ENCODE measurements around the gene DOCK2.
"Not testable (repeated sequence)": the region's sequence is repeated elsewhere in the genome, so short reads cannot be mapped to it uniquely, and the experiment has no call there.

Gene DOCK2

GRCh38 chr5:169808118-169808581, 171.1 kb downstream of the DOCK2 start:
- Histone ChIP-seq H3K4me3 (ENCODE audit: low read depth in 1 of 2, low read length in 1 of 2) (no peak overlapping the region), H3K9me3 (no peaks in the 10 kb centered on the region), H3K4me1 (ENCODE audit: control insufficient read depth in 1 of 2, insufficient read depth in 1 of 2, low read depth in 1 of 2, low read length in 1 of 2) (peaks cover 19 to 21% of the 10 kb centered on the region in 2 experiments), H3K27me3 (no peaks in the 10 kb centered on the region), H3K27ac (peak overlapping the region; percentile 61), H3K36me3 (peaks cover 71% of the 10 kb centered on the region)
- TF ChIP-seq CTCF (IDR thresholded peaks at IDR 0.05): no peak

- not testable (repeated sequence) for H3K9me3 ChIP-seq
- H3K36me3 ChIP-seq: peaks cover 71% of the 10 kb centered on the region
These were observed 171.8 kb downstream of the DOCK2 start for GRCh38 chr5:169808880-169809279.

GRCh38 chr5:169809281-169809680, 172.2 kb downstream of the DOCK2 start:
- no peak overlapping the region for H3K4me3 ChIP-seq (ENCODE audit: low read depth in 1 of 2, low read length in 1 of 2)
- peaks cover 13 to 15% of the 10 kb centered on the region in 2 experiments for H3K4me1 ChIP-seq (ENCODE audit: control insufficient read depth in 1 of 2, insufficient read depth in 1 of 2, low read depth in 1 of 2, low read length in 1 of 2)
- no peaks in the 10 kb centered on the region for H3K9me3 ChIP-seq
- no peaks in the 10 kb centered on the region for H3K27me3 ChIP-seq
- peak overlapping the region; percentile 61 for H3K27ac ChIP-seq
- H3K36me3 ChIP-seq: peaks cover 71% of the 10 kb centered on the region
- TF ChIP-seq CTCF (IDR thresholded peaks at IDR 0.05): no peak

More at GRCh38 chr5:169808880-169809279, 171.8 kb downstream of the DOCK2 start:
- Histone ChIP-seq H3K27ac (peak overlapping the region; percentile 61), H3K4me1 (ENCODE audit: control insufficient read depth in 1 of 2, insufficient read depth in 1 of 2, low read depth in 1 of 2, low read length in 1 of 2) (peaks cover 13 to 15% of the 10 kb centered on the region in 2 experiments)
- H3K4me3 ChIP-seq (ENCODE audit: low read depth in 1 of 2, low read length in 1 of 2); H3K27me3 ChIP-seq: not testable (repeated sequence)

GRCh38 chr5:169810524-169810923, 173.4 kb downstream of the DOCK2 start:
- Histone ChIP-seq H3K27me3 (no peaks in the 10 kb centered on the region), H3K36me3 (peaks cover 73% of the 10 kb centered on the region), H3K27ac (no peak overlapping the region), H3K4me3 (ENCODE audit: low read depth in 1 of 2, low read length in 1 of 2) (no peak overlapping the region), H3K9me3 (no peaks in the 10 kb centered on the region), H3K4me1 (ENCODE audit: control insufficient read depth in 1 of 2, insufficient read depth in 1 of 2, low read depth in 1 of 2, low read length in 1 of 2) (peaks cover 13 to 15% of the 10 kb centered on the region in 2 experiments)
- TF ChIP-seq CTCF (IDR thresholded peaks at IDR 0.05): no peak

- H3K27ac ChIP-seq: no peak overlapping the region
- no peak overlapping the region for H3K4me3 ChIP-seq (ENCODE audit: low read depth in 1 of 2, low read length in 1 of 2)
- peaks cover 13 to 15% of the 10 kb centered on the region in 2 experiments for H3K4me1 ChIP-seq (ENCODE audit: control insufficient read depth in 1 of 2, insufficient read depth in 1 of 2, low read depth in 1 of 2, low read length in 1 of 2)
- peaks cover 75% of the 10 kb centered on the region for H3K36me3 ChIP-seq
- no peak for TF ChIP-seq CTCF (IDR thresholded peaks at IDR 0.05)
- H3K27me3 ChIP-seq: no peaks in the 10 kb centered on the region
- H3K9me3 ChIP-seq: no peaks in the 10 kb centered on the region
These were observed 173.9 kb downstream of the DOCK2 start for GRCh38 chr5:169811023-169811422.

GRCh38 chr5:169811680-169812079, 174.6 kb downstream of the DOCK2 start:
- H3K9me3 ChIP-seq: no peaks in the 10 kb centered on the region
- H3K27ac ChIP-seq: no peak overlapping the region
- TF ChIP-seq CTCF (IDR thresholded peaks at IDR 0.05): no peak
- H3K36me3 ChIP-seq: peaks cover 72% of the 10 kb centered on the region
- no peaks in the 10 kb centered on the region for H3K27me3 ChIP-seq
- H3K4me3 ChIP-seq (ENCODE audit: low read depth in 1 of 2, low read length in 1 of 2): no peak overlapping the region
- peaks cover 13 to 15% of the 10 kb centered on the region in 2 experiments for H3K4me1 ChIP-seq (ENCODE audit: control insufficient read depth in 1 of 2, insufficient read depth in 1 of 2, low read depth in 1 of 2, low read length in 1 of 2)
